Measurements from ENCODE around the gene SAMD11.

The SAMD11 gene

GRCh38 chr1:947958-948357 is 24.2 kb downstream of the SAMD11 start:
- DNase-seq (ENCODE audit: low spot score) = no peak

- DNase-seq (ENCODE audit: low spot score) = no peak
Measured at GRCh38 chr1:950268-950667, 26.5 kb downstream of the SAMD11 start.

GRCh38 chr1:950881-951280 is 27.2 kb downstream of the SAMD11 start:
- no peak for DNase-seq (ENCODE audit: low spot score)

GRCh38 chr1:951364-951763 is 27.6 kb downstream of the SAMD11 start:
- DNase-seq (ENCODE audit: low spot score) = no peak

GRCh38 chr1:952201-952600 is 28.5 kb downstream of the SAMD11 start:
- DNase-seq (ENCODE audit: low spot score) = no peak

GRCh38 chr1:952603-953002 is 28.9 kb downstream of the SAMD11 start:
- no peak for DNase-seq (ENCODE audit: low spot score)

GRCh38 chr1:953524-954320 is 30.0 kb downstream of the SAMD11 start:
- DNase-seq (ENCODE audit: low spot score) = no peak

- no peak for DNase-seq (ENCODE audit: low spot score)
Measured at GRCh38 chr1:954927-955326, 31.2 kb downstream of the SAMD11 start.

- no peak for DNase-seq (ENCODE audit: low spot score)
Measured at GRCh38 chr1:955474-955873, 31.8 kb downstream of the SAMD11 start.

GRCh38 chr1:956636-957035 is 32.9 kb downstream of the SAMD11 start:
- no peak for DNase-seq (ENCODE audit: low spot score)

GRCh38 chr1:958823-959730 is 35.4 kb downstream of the SAMD11 start, which contains the start of gene NOC2L:
Gene NOC2L (minus strand): TSS chr1:959256. CDS start chr1:959240, 16 bp downstream.
- peak; percentile 93 for DNase-seq (ENCODE audit: low spot score)

- DNase-seq (ENCODE audit: low spot score) = no peak
Measured at GRCh38 chr1:959731-960362, 36.1 kb downstream of the SAMD11 start.

- DNase-seq (ENCODE audit: low spot score) = peak; percentile 67
Measured at GRCh38 chr1:960363-961131, 36.8 kb downstream of the SAMD11 start, which contains the start of gene KLHL17. Gene KLHL17 (plus strand): TSS chr1:960584. CDS start chr1:960694, 110 bp downstream.

- no peak for DNase-seq (ENCODE audit: low spot score)
Measured at GRCh38 chr1:961132-961669, 37.5 kb downstream of the SAMD11 start.

GRCh38 chr1:962381-963300 is 38.9 kb downstream of the SAMD11 start:
- DNase-seq (ENCODE audit: low spot score) = no peak

- no peak for DNase-seq (ENCODE audit: low spot score)
Measured at GRCh38 chr1:963301-963651, 39.6 kb downstream of the SAMD11 start.

GRCh38 chr1:963746-964525 is 40.2 kb downstream of the SAMD11 start:
- DNase-seq (ENCODE audit: low spot score) = no peak

GRCh38 chr1:964691-965525 is 41.2 kb downstream of the SAMD11 start:
- no peak for DNase-seq (ENCODE audit: low spot score)
